C4-2B (cell line): Measurements from ENCODE around the gene UBAP1L.

Experiments used
- ZFX ChIP-seq: fragments of 450-650 bp; IDR thresholded peaks from 2 replicates; pipeline ENCODE4 v1.6.1; 2017
- TF ChIP-seq, protein P1 (sequence below): fragments of 450-650 bp; conservative IDR thresholded peaks from 2 replicates; pipeline ENCODE4 v1.5.1; 2017; ENCODE audit warnings: mild to moderate bottlenecking

DNA sequence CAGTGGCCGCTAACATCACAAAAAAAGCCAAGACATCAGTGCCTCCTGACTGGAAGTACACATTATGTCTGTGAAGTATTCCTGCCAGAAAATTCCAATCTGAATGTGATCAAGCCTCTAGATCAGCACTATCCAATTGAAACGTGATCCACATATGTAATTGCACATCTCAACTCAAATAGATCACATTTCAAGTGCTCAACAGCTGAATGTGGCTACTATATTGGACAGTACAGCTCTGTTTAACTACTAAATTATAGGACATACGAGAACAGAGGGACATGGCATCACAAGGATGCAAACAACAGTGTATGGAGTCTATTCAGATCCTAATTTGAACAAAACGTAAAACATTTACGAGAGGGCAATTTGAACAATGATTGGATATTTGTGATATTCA lies 542 bp upstream of the UBAP1L start:
- TF ChIP-seq, protein P1, sequence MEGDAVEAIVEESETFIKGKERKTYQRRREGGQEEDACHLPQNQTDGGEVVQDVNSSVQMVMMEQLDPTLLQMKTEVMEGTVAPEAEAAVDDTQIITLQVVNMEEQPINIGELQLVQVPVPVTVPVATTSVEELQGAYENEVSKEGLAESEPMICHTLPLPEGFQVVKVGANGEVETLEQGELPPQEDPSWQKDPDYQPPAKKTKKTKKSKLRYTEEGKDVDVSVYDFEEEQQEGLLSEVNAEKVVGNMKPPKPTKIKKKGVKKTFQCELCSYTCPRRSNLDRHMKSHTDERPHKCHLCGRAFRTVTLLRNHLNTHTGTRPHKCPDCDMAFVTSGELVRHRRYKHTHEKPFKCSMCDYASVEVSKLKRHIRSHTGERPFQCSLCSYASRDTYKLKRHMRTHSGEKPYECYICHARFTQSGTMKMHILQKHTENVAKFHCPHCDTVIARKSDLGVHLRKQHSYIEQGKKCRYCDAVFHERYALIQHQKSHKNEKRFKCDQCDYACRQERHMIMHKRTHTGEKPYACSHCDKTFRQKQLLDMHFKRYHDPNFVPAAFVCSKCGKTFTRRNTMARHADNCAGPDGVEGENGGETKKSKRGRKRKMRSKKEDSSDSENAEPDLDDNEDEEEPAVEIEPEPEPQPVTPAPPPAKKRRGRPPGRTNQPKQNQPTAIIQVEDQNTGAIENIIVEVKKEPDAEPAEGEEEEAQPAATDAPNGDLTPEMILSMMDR, result no peak
- TF ChIP-seq ZFX, result no peak
